Measurements from ENCODE around the gene SEMA3C.

GRCh38 chr7:80770675-80771081 lies 148.2 kb downstream of the SEMA3C start:
- no peak for TF ChIP-seq CTCF (IDR thresholded peaks at IDR 0.05)
- TF ChIP-seq POLR2A (IDR thresholded peaks at IDR 0.05), result no peak
